ENCODE results near the gene MARK4. TPM values are rescaled to one million over a fixed set of nuclear protein-coding genes. Genes with fewer than 3 reads are reported as not detected.

MARK4 gene
- total RNA-seq, 2 experiments from 2014 or later = 18.5 to 19.9 TPM

DNA sequence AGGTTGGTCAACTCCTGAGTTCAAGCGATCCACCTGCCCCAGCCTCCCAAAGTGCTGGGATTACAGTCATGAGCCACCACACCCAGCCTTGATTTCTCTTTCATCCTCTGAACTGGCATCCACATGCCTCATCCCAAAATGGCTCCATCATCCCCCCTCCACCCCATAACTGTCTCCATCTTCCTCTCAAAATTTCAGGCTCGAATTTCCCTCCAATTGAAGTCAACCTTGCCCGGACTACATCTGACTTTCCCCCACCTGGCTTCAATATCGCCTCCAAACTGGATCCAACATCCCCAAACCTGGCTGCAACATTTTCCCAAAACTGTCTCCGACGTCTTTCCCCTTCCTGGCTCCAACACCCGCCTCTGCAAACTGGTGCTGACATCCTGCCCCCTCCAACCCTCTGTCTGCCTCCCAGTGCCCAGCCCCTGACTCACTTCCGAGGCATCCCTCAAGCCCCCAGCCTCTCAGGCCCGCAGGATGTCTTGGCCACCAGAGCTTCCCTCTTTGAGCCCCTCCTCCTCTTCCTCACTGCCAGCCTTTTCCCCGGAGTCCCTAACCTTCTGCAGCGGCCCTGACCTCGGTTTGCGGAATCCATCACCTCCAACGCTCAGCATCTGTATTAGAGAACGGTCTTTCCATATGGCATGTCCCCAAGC, 6.8 kb upstream of the MARK4 start:
- H3K4me1 Mint-ChIP-seq (ENCODE audit: low read depth) = peaks cover under 1% of the 10 kb centered on the region
- TF ChIP-seq CTCF (IDR thresholded peaks at IDR 0.05) = no peak
- no peak overlapping the region for H3K27ac Mint-ChIP-seq
- H3K27me3 Mint-ChIP-seq = peaks cover 4% of the 10 kb centered on the region
- CTCF ChIA-PET = no interaction called here
- no peak for DNase-seq
- no peaks in the 10 kb centered on the region for H3K36me3 Mint-ChIP-seq (ENCODE audit: low read depth)
- H3K9me3 Mint-ChIP-seq = no peaks in the 10 kb centered on the region
- no peak for ATAC-seq
- H3K4me3 Mint-ChIP-seq = no peak overlapping the region
- POLR2A ChIA-PET = no interaction called here
- intact Hi-C loops (cut with micrococcal nuclease) = no loop called here

GRCh38 chr19:45245334-45245787, 5.7 kb upstream of the MARK4 start, which contains the start of gene EXOC3L2:
Gene EXOC3L2 (minus strand): TSS chr19:45245407. CDS start chr19:45239045, 6,362 bp downstream.
- intact Hi-C loops (cut with micrococcal nuclease) = no loop called here
- no peak for ATAC-seq
- no peaks in the 10 kb centered on the region for H3K36me3 Mint-ChIP-seq (ENCODE audit: low read depth)

DNA sequence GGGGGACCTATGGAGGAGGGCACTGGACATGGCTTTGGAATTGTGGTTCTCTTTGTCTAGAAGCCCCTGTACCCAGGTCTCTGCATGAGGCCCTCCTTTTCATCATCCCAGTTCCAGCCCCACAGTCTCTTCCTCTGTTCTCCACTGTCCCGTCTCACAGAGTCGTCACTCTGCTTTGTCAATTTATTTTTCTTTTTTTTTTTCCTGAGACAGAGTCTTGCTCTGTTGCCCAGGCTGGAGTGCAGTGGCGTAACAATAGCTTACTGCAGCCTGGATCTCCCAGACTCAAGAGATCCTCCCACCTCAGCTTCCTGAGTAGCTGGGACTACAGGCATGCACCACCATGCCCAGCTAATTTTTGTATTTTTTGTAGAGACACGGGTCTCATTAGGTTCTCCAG, 5.2 kb upstream of the MARK4 start:
- H3K36me3 Mint-ChIP-seq (ENCODE audit: low read depth) = no peaks in the 10 kb centered on the region
- no peaks in the 10 kb centered on the region for H3K9me3 Mint-ChIP-seq
- DNase-seq (no peak), ATAC-seq (no peak)
- ChIA-PET CTCF (interaction anchor here (1.4 kb wide), 1 partner anchor 67 kb away, joined by 3 read pairs; the partner anchor contains the start of gene BLOC1S3), POLR2A (no interaction called here)
- H3K4me1 Mint-ChIP-seq (ENCODE audit: low read depth) = peaks cover 5% of the 10 kb centered on the region
- no peak overlapping the region for H3K27ac Mint-ChIP-seq
- intact Hi-C loops (cut with micrococcal nuclease) = no loop called here
- H3K4me3 Mint-ChIP-seq = no peak overlapping the region
- no peak for TF ChIP-seq CTCF (IDR thresholded peaks at IDR 0.05)
- H3K27me3 Mint-ChIP-seq = peaks cover 4% of the 10 kb centered on the region

More at GRCh38 chr19:45245334-45245787, 5.7 kb upstream of the MARK4 start, which contains the start of gene EXOC3L2:
- ChIA-PET CTCF (no interaction called here), POLR2A (no interaction called here)
- Mint-ChIP-seq H3K4me1 (ENCODE audit: low read depth) (peaks cover 2% of the 10 kb centered on the region), H3K27ac (no peak within 1 kb of the TSS), H3K9me3 (no peaks in the 10 kb centered on the region), H3K27me3 (peaks cover 4% of the 10 kb centered on the region), H3K4me3 (no peak within 1 kb of the TSS)
- DNase-seq = no peak
- TF ChIP-seq CTCF (IDR thresholded peaks at IDR 0.05) = no peak

GRCh38 chr19:45247136-45247535, 3.9 kb upstream of the MARK4 start:
- no peak overlapping the region for H3K4me3 Mint-ChIP-seq
- no peak for DNase-seq
- intact Hi-C loops (cut with micrococcal nuclease) = no loop called here
- H3K36me3 Mint-ChIP-seq (ENCODE audit: low read depth) = no peaks in the 10 kb centered on the region
- peaks cover 6% of the 10 kb centered on the region for H3K4me1 Mint-ChIP-seq (ENCODE audit: low read depth)
- CTCF ChIA-PET = interaction anchor here (1.4 kb wide), 1 partner anchor 68 kb away, joined by 3 read pairs; the partner anchor contains the start of gene BLOC1S3
- no peak for ATAC-seq
- POLR2A ChIA-PET = no interaction called here
- H3K9me3 Mint-ChIP-seq = no peaks in the 10 kb centered on the region
- TF ChIP-seq CTCF (IDR thresholded peaks at IDR 0.05) = no peak
- peaks cover 3% of the 10 kb centered on the region for H3K27me3 Mint-ChIP-seq
- no peak overlapping the region for H3K27ac Mint-ChIP-seq

- H3K4me3 Mint-ChIP-seq = no peak overlapping the region
- CTCF ChIA-PET = interaction anchor here (0.7 to 2.9 kb wide), 15 partner anchors 7 to 236 kb away, joined by 3 to 12 read pairs (median 3); partner anchors contain the start of gene BLOC1S3
Measured at GRCh38 chr19:45249261-45250033, 1.6 kb upstream of the MARK4 start.

More at GRCh38 chr19:45249261-45250033, 1.6 kb upstream of the MARK4 start:
- Mint-ChIP-seq H3K36me3 (ENCODE audit: low read depth) (no peaks in the 10 kb centered on the region), H3K9me3 (no peaks in the 10 kb centered on the region), H3K27me3 (no peaks in the 10 kb centered on the region), H3K4me1 (ENCODE audit: low read depth) (peaks cover 26% of the 10 kb centered on the region), H3K27ac (no peak overlapping the region)
- no peak for TF ChIP-seq CTCF (IDR thresholded peaks at IDR 0.05)
- intact Hi-C loops (cut with micrococcal nuclease) = no loop called here
- POLR2A ChIA-PET = no interaction called here
- DNase-seq (peak; percentile 8), ATAC-seq (no peak)

Measured in activated CD8-positive, alpha-beta T cell treated with anti-CD3 and anti-CD28 coated beads for 36 hours (primary cell).